Thoracic aorta (tissue), 2 donors: ENCODE data around the gene KIF14. TPM values are rescaled to one million over a fixed set of nuclear protein-coding genes. Genes with fewer than 3 reads are reported as not detected.

Experiments used
- ATAC-seq: fragments of 150-250 bp; one replicate; pipeline ENCODE4 v1.8.0; 2017; ENCODE audit warnings: low read depth; ENCODE audit not compliant: insufficient number of reproducible peaks, low FRiP score
- DNase-seq: peaks from one replicate; pipeline ENCODE4 v3.0.0-alpha.2; 2020; ENCODE audit warnings: low spot score
- H3K27ac ChIP-seq, 2 donors: fragments of 200-600 bp; sonication (generic); 1 replicate in 1 of 2; 2 replicates in 1 of 2; pipeline ENCODE4 v1.5.1; 2016; ENCODE audit warnings: mild to moderate bottlenecking in 2 of 2, moderate library complexity in 2 of 2
- H3K27me3 ChIP-seq: fragments of 200-600 bp; sonication (generic); replicated peaks from 2 replicates; pipeline ENCODE4 v1.6.0; 2016; ENCODE audit warnings: mild to moderate bottlenecking; ENCODE audit not compliant: insufficient read depth
- H3K36me3 ChIP-seq: fragments of 200-600 bp; sonication (generic); one replicate; pipeline ENCODE4 v1.5.1; 2016
- H3K4me1 ChIP-seq, 2 donors: fragments of 200-600 bp; sonication (generic); 1 replicate in 1 of 2; 2 replicates in 1 of 2; pipeline versions ENCODE4 v1.5.1 to v1.6.0; 2016; ENCODE audit warnings: low read depth in 2 of 2, mild to moderate bottlenecking in 1 of 2; ENCODE audit not compliant: control insufficient read depth in 1 of 2
- H3K4me3 ChIP-seq: fragments of 200-600 bp; sonication (generic); 2 replicates; pipeline ENCODE4 v1.5.1; 2016; ENCODE audit warnings: mild to moderate bottlenecking
- H3K9me3 ChIP-seq: fragments of 200-600 bp; sonication (generic); 2 replicates; pipeline ENCODE4 v1.5.1; 2016
- total RNA-seq, 2 donors: library from RNA; depleted of rRNA; stranded (reverse); fragments of >200 nt; gene quantifications; one replicate each; pipeline versions ENCODE4 v1.1.0 to v1.2.3, GENCODE V29; 2016
- TF ChIP-seq, protein P1 (sequence below): fragments of 200-600 bp; sonication (generic); IDR thresholded peaks from one replicate; pipeline ENCODE4 v1.5.1; 2019; ENCODE audit warnings: antibody characterized with exemption

The KIF14 gene
- total RNA-seq, 2 donors from 2014 or later: under 0.01 to 1.3 TPM

DNA sequence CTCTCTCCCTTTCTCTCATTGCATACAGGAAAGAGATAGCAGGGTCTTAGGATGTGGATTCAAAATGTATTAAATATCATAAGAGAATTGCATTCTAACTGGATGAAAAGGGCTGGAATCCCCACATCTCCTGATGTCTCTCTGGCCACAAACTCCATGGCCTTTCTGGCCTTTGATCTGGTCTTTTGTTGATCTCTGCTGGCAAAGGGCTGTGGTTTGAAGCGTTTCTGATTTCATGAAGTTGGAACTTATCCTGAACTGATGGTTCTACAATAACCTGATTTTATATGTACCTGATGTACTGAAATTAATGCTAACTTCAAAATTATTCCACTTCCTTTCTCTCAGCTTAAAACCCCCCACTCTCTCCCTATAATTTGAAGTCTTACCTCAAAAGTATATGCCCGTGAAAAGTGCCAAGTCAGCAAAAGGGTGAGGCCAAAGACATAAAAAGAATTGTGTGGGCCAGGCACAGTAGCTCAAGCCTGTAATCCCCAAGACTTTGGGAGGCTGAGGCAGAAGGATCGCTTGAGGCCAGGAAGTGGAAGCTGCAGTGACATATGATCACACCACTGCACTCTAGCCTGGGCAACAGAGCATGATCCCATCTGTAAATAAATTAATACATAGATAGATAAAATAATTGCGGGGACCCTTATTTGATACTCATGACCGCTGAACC lies 6.4 kb upstream of the KIF14 start:
- DNase-seq: no peak
- TF ChIP-seq, protein P1, sequence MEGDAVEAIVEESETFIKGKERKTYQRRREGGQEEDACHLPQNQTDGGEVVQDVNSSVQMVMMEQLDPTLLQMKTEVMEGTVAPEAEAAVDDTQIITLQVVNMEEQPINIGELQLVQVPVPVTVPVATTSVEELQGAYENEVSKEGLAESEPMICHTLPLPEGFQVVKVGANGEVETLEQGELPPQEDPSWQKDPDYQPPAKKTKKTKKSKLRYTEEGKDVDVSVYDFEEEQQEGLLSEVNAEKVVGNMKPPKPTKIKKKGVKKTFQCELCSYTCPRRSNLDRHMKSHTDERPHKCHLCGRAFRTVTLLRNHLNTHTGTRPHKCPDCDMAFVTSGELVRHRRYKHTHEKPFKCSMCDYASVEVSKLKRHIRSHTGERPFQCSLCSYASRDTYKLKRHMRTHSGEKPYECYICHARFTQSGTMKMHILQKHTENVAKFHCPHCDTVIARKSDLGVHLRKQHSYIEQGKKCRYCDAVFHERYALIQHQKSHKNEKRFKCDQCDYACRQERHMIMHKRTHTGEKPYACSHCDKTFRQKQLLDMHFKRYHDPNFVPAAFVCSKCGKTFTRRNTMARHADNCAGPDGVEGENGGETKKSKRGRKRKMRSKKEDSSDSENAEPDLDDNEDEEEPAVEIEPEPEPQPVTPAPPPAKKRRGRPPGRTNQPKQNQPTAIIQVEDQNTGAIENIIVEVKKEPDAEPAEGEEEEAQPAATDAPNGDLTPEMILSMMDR: no peak

DNA sequence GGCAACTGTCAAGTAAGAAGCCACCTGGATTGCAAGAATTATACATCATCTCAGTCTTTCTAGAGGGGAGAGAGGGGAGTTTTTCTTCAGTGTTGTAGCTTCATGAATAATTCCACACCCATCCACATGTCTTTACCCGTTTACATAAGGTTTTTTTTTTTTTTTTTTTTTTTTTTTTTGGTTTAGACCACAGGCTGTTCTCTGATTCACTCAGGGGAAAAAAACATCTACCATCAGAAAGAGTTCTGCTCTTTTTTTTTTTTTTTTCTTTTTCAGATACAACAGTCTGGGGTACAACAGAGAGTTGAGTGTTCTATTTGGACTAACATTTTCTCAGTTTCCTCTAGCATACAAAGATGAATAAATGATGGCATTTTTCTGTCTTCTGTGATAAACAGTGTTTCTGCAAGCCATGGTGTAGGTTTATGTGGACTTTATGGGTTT lies 4.9 kb upstream of the KIF14 start:
- no peak overlapping the region for H3K27ac ChIP-seq
- TF ChIP-seq, protein P1: no peak
- H3K27me3 ChIP-seq: no peaks in the 10 kb centered on the region
- H3K9me3 ChIP-seq: no peaks in the 10 kb centered on the region
- no peaks in the 10 kb centered on the region for H3K36me3 ChIP-seq
- H3K4me3 ChIP-seq: no peak overlapping the region
- DNase-seq (no peak), ATAC-seq (no peak)
- H3K4me1 ChIP-seq: peaks cover 0 to 5% of the 10 kb centered on the region in 2 donors

More for the DNA sequence above, 6.4 kb upstream of the KIF14 start:
- Histone ChIP-seq H3K9me3 (no peaks in the 10 kb centered on the region), H3K4me1 (no peaks in the 10 kb centered on the region), H3K36me3 (no peaks in the 10 kb centered on the region), H3K4me3 (no peak overlapping the region), H3K27me3 (no peaks in the 10 kb centered on the region), H3K27ac (no peak overlapping the region)
- ATAC-seq: no peak

DNA sequence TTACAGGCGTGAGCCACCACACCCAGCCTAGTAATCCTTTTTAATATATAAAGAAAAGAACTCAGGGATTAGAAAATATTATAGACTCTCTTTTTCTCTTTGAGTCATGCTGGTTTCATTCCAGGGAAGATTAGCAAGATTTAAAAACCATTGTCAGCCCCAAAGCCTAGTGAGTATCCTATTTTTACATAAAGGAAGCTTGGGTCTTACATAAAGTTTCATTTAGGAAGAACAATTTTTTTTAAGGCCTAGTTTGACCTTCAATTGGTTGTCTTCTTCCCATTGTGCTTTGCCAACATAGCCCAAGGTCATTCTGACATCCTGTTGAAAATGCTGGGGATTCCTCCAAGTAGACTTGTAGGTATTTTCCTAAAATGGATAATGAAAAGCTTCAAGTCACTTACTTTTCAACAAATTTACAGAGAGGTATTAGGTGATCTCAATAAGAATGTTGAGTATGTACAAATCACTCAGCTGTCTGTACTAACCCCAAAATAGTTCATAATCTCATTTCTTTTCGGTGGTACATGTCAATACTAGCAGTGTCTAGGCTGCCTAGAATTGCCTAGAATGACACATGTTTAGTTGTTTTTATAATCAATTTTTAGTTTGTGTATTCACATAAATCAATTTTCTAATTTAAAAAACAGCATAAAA lies 4.3 kb upstream of the KIF14 start:
- no peaks in the 10 kb centered on the region for H3K36me3 ChIP-seq
- peaks cover 0 to 9% of the 10 kb centered on the region in 2 donors for H3K4me1 ChIP-seq
- H3K27ac ChIP-seq: no peak overlapping the region
- no peaks in the 10 kb centered on the region for H3K27me3 ChIP-seq
- TF ChIP-seq, protein P1: no peak
- H3K4me3 ChIP-seq: no peak overlapping the region
- DNase-seq (no peak), ATAC-seq (no peak)
- no peaks in the 10 kb centered on the region for H3K9me3 ChIP-seq

DNA sequence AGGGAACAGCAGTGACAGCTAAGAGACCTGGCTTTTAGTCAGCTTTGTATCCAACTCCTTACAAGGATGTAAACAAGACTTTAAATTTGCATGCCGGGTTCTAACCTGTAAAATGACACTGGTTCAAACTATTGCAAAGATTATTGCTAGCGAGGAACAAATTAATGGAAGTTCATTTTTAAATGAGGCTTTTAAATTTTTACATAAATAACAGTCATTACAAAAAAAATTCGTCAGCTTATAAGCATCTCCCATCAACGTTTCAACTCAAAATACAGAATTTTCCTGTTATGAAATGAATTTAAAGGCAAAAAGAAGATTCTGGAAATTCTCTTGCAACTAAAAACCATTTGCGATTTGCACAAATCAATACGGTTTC lies 668 bp downstream of the KIF14 start:
- Histone ChIP-seq H3K9me3 (no peaks in the 10 kb centered on the region), H3K27me3 (no peaks in the 10 kb centered on the region), H3K36me3 (no peaks in the 10 kb centered on the region), H3K27ac (no peak overlapping the region), H3K4me3 (peak overlapping the region; percentile 81), H3K4me1 (peaks cover 0 to 10% of the 10 kb centered on the region in 2 donors)
- DNase-seq (no peak), ATAC-seq (no peak)
- TF ChIP-seq, protein P1: no peak

DNA sequence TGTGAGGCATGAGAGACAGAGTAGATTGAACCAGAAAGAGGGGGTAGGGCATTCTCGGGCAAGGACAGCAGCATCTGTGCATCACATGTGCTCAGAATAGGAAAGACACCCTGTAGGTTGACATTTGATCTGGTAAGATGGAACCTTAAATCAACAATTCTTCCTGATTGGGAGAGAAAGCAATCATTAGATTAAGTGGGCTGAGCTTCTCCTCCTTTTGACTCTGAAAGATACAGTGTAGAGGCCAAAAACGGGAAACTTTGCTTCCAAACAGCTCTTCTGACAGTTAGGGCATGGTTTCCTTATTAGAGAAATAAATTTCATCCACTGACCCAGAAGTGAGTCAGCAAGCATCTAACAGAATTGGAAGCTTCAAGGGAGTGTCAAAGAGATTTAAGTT lies 9.7 kb downstream of the KIF14 start:
- Histone ChIP-seq H3K9me3 (no peaks in the 10 kb centered on the region), H3K4me3 (no peak overlapping the region), H3K27me3 (no peaks in the 10 kb centered on the region), H3K36me3 (no peaks in the 10 kb centered on the region), H3K27ac (no peak overlapping the region), H3K4me1 (no peaks in the 10 kb centered on the region)
- DNase-seq (no peak), ATAC-seq (no peak)
- TF ChIP-seq, protein P1: no peak
